MM.1S (cell line): ENCODE measurements around the gene WDR81.

Experiments used
- DNase-seq: peaks from one replicate; pipeline ENCODE4 v3.0.0-alpha.2; 2015
- H2AFZ ChIP-seq: fragments of 300-600 bp; sonication (generic); 2 replicates; pipeline ENCODE4 v1.6.0; 2016; ENCODE audit warnings: antibody characterized with exemption, low read length
- H3F3A ChIP-seq: fragments of 300-600 bp; sonication (generic); 2 replicates; pipeline ENCODE4 v1.6.1; 2016; ENCODE audit warnings: mild to moderate bottlenecking, antibody characterized with exemption, low read length, moderate library complexity, mixed read lengths; ENCODE audit not compliant: insufficient read depth
- H3K27ac ChIP-seq: fragments of 300-600 bp; sonication (generic); 2 replicates; pipeline ENCODE4 v1.5.1; 2016; ENCODE audit warnings: mild to moderate bottlenecking, low read length
- H3K27me3 ChIP-seq: fragments of 300-600 bp; sonication (generic); replicated peaks from 2 replicates; pipeline ENCODE4 v1.6.0; 2016; ENCODE audit warnings: low read length; ENCODE audit not compliant: insufficient read depth
- H3K36me3 ChIP-seq: fragments of 300-600 bp; sonication (generic); replicated peaks from 2 replicates; pipeline ENCODE4 v1.6.1; 2016; ENCODE audit warnings: mild to moderate bottlenecking, low read length, mixed read lengths; ENCODE audit not compliant: insufficient read depth
- H3K4me1 ChIP-seq: fragments of 300-600 bp; sonication (generic); 2 replicates; pipeline ENCODE4 v1.6.1; 2016; ENCODE audit warnings: low read length, mixed read lengths
- H3K4me2 ChIP-seq: fragments of 300-600 bp; sonication (generic); 2 replicates; pipeline ENCODE4 v1.6.0; 2016; ENCODE audit warnings: low read depth, low read length
- H3K4me3 ChIP-seq: fragments of 300-600 bp; sonication (generic); 2 replicates; pipeline ENCODE4 v1.5.1; 2016; ENCODE audit warnings: low read length, mixed read lengths
- H3K79me2 ChIP-seq: fragments of 300-600 bp; sonication (generic); 2 replicates; pipeline ENCODE4 v1.6.1; 2016; ENCODE audit warnings: mixed run types, low read length, mixed read lengths
- H3K9ac ChIP-seq: fragments of 300-600 bp; sonication (generic); 2 replicates; pipeline ENCODE4 v1.6.1; 2016; ENCODE audit warnings: low read length, mixed read lengths
- H3K9me2 ChIP-seq: fragments of 300-600 bp; sonication (generic); replicated peaks from 2 replicates; pipeline ENCODE4 v1.6.1; 2016; ENCODE audit warnings: mild to moderate bottlenecking, low read length, mixed read lengths; ENCODE audit not compliant: insufficient read depth
- H3K9me3 ChIP-seq: fragments of 300-600 bp; sonication (generic); replicated peaks from 2 replicates; pipeline ENCODE4 v1.6.1; 2016; ENCODE audit warnings: mild to moderate bottlenecking, low read length, mixed read lengths; ENCODE audit not compliant: insufficient read depth
- H4K20me1 ChIP-seq: fragments of 300-600 bp; sonication (generic); 2 replicates; pipeline ENCODE4 v1.6.1; 2016; ENCODE audit warnings: mild to moderate bottlenecking, low read length, moderate library complexity, mixed read lengths; ENCODE audit not compliant: insufficient read depth
- CTCF ChIP-seq: fragments of 300-600 bp; sonication (generic); IDR thresholded peaks from 2 replicates; pipeline ENCODE4 v1.5.1; 2016; ENCODE audit warnings: antibody characterized with exemption, low read length, mixed read lengths
- EZH2 ChIP-seq: fragments of 300-600 bp; sonication (generic); optimal IDR thresholded peaks from 2 replicates; pipeline ENCODE3; 2017; ENCODE audit warnings: low read depth, mild to moderate bottlenecking, antibody characterized with exemption, low read length, mixed read lengths
- EZH2phosphoT487 ChIP-seq: fragments of 300-600 bp; sonication (generic); IDR thresholded peaks from 2 replicates; pipeline ENCODE4 v1.6.1; 2018; ENCODE audit warnings: antibody characterized with exemption, low read length

The WDR81 gene

GRCh38 chr17:1724351-1724868 is at the start of gene WDR81:
TSS of gene WDR81 (plus strand) at chr17:1724704. CDS start at chr17:1724960, 256 bp downstream.
- Histone ChIP-seq H3K27ac (peak within 1 kb of the TSS; percentile 14; the same call in 1 of the 2 replicates), H3K9me2 (no peaks in the 10 kb centered on the region), H3F3A (peaks cover 5% of the 10 kb centered on the region; the same call in 1 of the 2 replicates), H3K9me3 (no peaks in the 10 kb centered on the region), H3K4me1 (peaks cover 17% of the 10 kb centered on the region), H2AFZ (peak within 1 kb of the TSS; percentile 79), H3K9ac (peak within 1 kb of the TSS; percentile 59), H3K4me3 (peak within 1 kb of the TSS; percentile 73), H3K4me2 (peak within 1 kb of the TSS; percentile 95), H3K79me2 (peaks cover 20% of the 10 kb centered on the region), H4K20me1 (no peaks in the 10 kb centered on the region), H3K27me3 (no peaks in the 10 kb centered on the region), H3K36me3 (no peaks in the 10 kb centered on the region)
- TF ChIP-seq EZH2phosphoT487 = no peak
- no peak for TF ChIP-seq CTCF
- no peak for TF ChIP-seq EZH2
- peak; percentile 89 for DNase-seq

- peaks cover 52% of the 10 kb centered on the region for H3K36me3 ChIP-seq
- TF ChIP-seq CTCF = no peak
- TF ChIP-seq EZH2phosphoT487 = no peak
- TF ChIP-seq EZH2 = no peak
- H3K9me3 ChIP-seq = no peaks in the 10 kb centered on the region
Measured at GRCh38 chr17:1676401-1676800, 48.1 kb upstream of the WDR81 start.

GRCh38 chr17:1683459-1683858 is 41.0 kb upstream of the WDR81 start:
- H3F3A ChIP-seq = no peaks in the 10 kb centered on the region
- H3K9ac ChIP-seq = peak overlapping the region; percentile 92; the same call in 1 of the 2 replicates
- H2AFZ ChIP-seq = no peak overlapping the region
- no peaks in the 10 kb centered on the region for H3K9me3 ChIP-seq
- DNase-seq = no peak
- H4K20me1 ChIP-seq = peaks cover 3% of the 10 kb centered on the region; the same call in 1 of the 2 replicates
- H3K27ac ChIP-seq = no peak overlapping the region
- no peaks in the 10 kb centered on the region for H3K9me2 ChIP-seq
- peaks cover 5% of the 10 kb centered on the region; the same call in 1 of the 2 replicates for H3K4me1 ChIP-seq
- no peaks in the 10 kb centered on the region for H3K27me3 ChIP-seq
- H3K79me2 ChIP-seq = peaks cover 60% of the 10 kb centered on the region
- H3K36me3 ChIP-seq = peaks cover 30% of the 10 kb centered on the region
- peak overlapping the region; percentile 65 for H3K4me2 ChIP-seq
- TF ChIP-seq CTCF (no peak), EZH2phosphoT487 (no peak)
- H3K4me3 ChIP-seq = peak overlapping the region; percentile 92

More at GRCh38 chr17:1676401-1676800, 48.1 kb upstream of the WDR81 start:
- Histone ChIP-seq H2AFZ (no peak overlapping the region), H3K27ac (no peak overlapping the region), H3K4me1 (no peaks in the 10 kb centered on the region), H3K4me3 (no peak overlapping the region), H3K9me2 (no peaks in the 10 kb centered on the region), H3K9ac (no peak overlapping the region), H3K4me2 (no peak overlapping the region), H3K27me3 (no peaks in the 10 kb centered on the region), H4K20me1 (no peaks in the 10 kb centered on the region), H3F3A (no peaks in the 10 kb centered on the region), H3K79me2 (peaks cover 58% of the 10 kb centered on the region)
- DNase-seq = no peak
